ENCODE results near the gene FXR2. TPM values are rescaled to one million over a fixed set of nuclear protein-coding genes. Genes with fewer than 3 reads are reported as not detected.
A peak's percentile ranks its signal among the peaks of the same experiment; 100 is the strongest.

FXR2 gene
- total and polyA plus RNA-seq, 9 of the 15 experiments (the other 6 are each of a cell fraction or from before 2014, with no cell fraction given): 2.0 to 49.3 (median 24.5) TPM

GRCh38 chr17:7582396-7583252 lies 32.1 kb downstream of the FXR2 start:
- Histone ChIP-seq H4K20me1 (replicated peaks; ENCODE audit: control insufficient read depth, insufficient read depth, low read length) (peaks cover 8% of the 10 kb centered on the region; the same call in 1 of the 2 replicates), H3K4me2 (ENCODE audit: insufficient read depth, low read length) (peak overlapping the region; percentile 94), H3K27me3 (ENCODE audit: control insufficient read depth in 2 of 2, insufficient read depth in 2 of 2, low read length in 2 of 2) (no peaks in the 10 kb centered on the region), H3K36me3 (ENCODE audit: control insufficient read depth, insufficient read depth, low read length) (peaks cover 29% of the 10 kb centered on the region), H2AFZ (ENCODE audit: low read depth, low read length) (peak overlapping the region; percentile 98), H3K9me3 (replicated peaks; ENCODE audit: control insufficient read depth, insufficient read depth, low read depth, low read length) (no peaks in the 10 kb centered on the region), H3K4me3 (peak overlapping the region; percentile 47), H3K4me1 (replicated peaks in 1 of 2; ENCODE audit: control insufficient read depth in 2 of 2, insufficient read depth in 2 of 2, low read length in 2 of 2) (peaks cover 58 to 72% of the 10 kb centered on the region in 2 experiments), H3K79me2 (ENCODE audit: control insufficient read depth, insufficient read depth, low read length) (peaks cover 75% of the 10 kb centered on the region), H3K9ac (ENCODE audit: insufficient read depth in 1 of 2, low read depth in 2 of 2, low read length in 2 of 2) (peak overlapping the region; percentile 96 to 98), H3K27ac (ENCODE audit: extremely low read depth, low read depth, low read length) (peak overlapping the region; percentile 99), H3K9me1 (ENCODE audit: control insufficient read depth, insufficient read depth, low read length) (no peaks in the 10 kb centered on the region)
- in situ Hi-C loops (cut with MboI): no loop called here
- ChIA-PET CTCF (ENCODE audit: low intra/inter-chr PET ratio) (no interaction called here), POLR2A (interaction anchor here (1.2 to 3.4 kb wide), 3 partner anchors 10 to 104 kb away, joined by 7 to 46 read pairs (median 35); partner anchors contain the start of genes ATP1B2, TP53 and WRAP53)
- BruUV-seq (replicated peaks): no TSS peak
- intact Hi-C loops (cut with micrococcal nuclease): loop anchor here (5.0 kb wide), 1 partner anchor 35 kb away; no protein-coding TSS in a partner anchor
- ATAC-seq (no peak), FAIRE-seq (no peak), DNase-seq (ENCODE audit: extremely low read depth in 1 of 4, low spot score in 3 of 4) (no peak)
- whole genome bisulfite sequencing (ENCODE audit: insufficient coverage, low coverage, missing lambda C conversion rate): 78% methylated on average over 8 of the region's 36 CpGs
- no peak for TF ChIP-seq FOXM1 (IDR thresholded peaks at IDR 0.05; ENCODE audit: low read depth)
- peak; percentile 31; the same call in 1 of the 2 replicates for TF ChIP-seq FOXM1 (CRISPR knock-in tag; IDR thresholded peaks at IDR 0.05; ENCODE audit: low read depth)
- TF ChIP-seq ZBTB17 (CRISPR knock-in tag; IDR thresholded peaks at IDR 0.05): peak; percentile 73
- TF ChIP-seq ETV6 (IDR thresholded peaks at IDR 0.05; ENCODE audit: borderline replicate concordance in 1 of 2, low read depth in 2 of 2, low read length in 1 of 2): no peak
- TF ChIP-seq ETV6 (CRISPR knock-in tag; IDR thresholded peaks at IDR 0.05; ENCODE audit: borderline replicate concordance): no peak
- TF ChIP-seq POLR2AphosphoS5 (IDR thresholded peaks at IDR 0.05; ENCODE audit: control insufficient read depth, insufficient read depth, low read depth, low read length): no peak
- TF ChIP-seq EP300 (IDR thresholded peaks at IDR 0.05; ENCODE audit: low read length): no peak
- TF ChIP-seq MYNN (IDR thresholded peaks at IDR 0.05): 0 out of 2 replicates have a peak, but pooled peaks have one; percentile 7
- TF ChIP-seq MYNN (CRISPR knock-in tag; IDR thresholded peaks at IDR 0.05): no peak
- 0 out of 2 replicates have a peak, but pooled peaks have one; percentile 7 for TF ChIP-seq KAT7 (CRISPR knock-in tag; IDR thresholded peaks at IDR 0.05; ENCODE audit: borderline replicate concordance)
- TF ChIP-seq POLR2G (IDR thresholded peaks at IDR 0.05; ENCODE audit: low read depth, low read length): peak; percentile 16; the same call in 1 of the 2 replicates
- 0 out of 2 replicates have a peak, but pooled peaks have one; percentile 76 for TF ChIP-seq ZBTB9 (CRISPR knock-in tag; IDR thresholded peaks at IDR 0.05)
- peak; percentile 44 for TF ChIP-seq PCBP1 (IDR thresholded peaks at IDR 0.05; ENCODE audit: low read depth, low read length, poor library complexity, severe bottlenecking)
- peak; percentile 56 for TF ChIP-seq USF1 (CRISPR knock-in tag; IDR thresholded peaks at IDR 0.05)
- TF ChIP-seq ZNF740 (CRISPR knock-in tag; IDR thresholded peaks at IDR 0.05): peak; percentile 48; the same call in 1 of the 2 replicates
- TF ChIP-seq ZNF740 (tag; IDR thresholded peaks at IDR 0.05): peak in 1 of 2 experiments; percentile 65; a peak in 1 of 4 replicates
- TF ChIP-seq TRIM24 (IDR thresholded peaks at IDR 0.05): no peak
- TF ChIP-seq ZNF134 (CRISPR knock-in tag; conservative IDR thresholded peaks at IDR 0.05): 0 out of 2 replicates have a peak, but pooled peaks have one; percentile 30
- TF ChIP-seq ZBTB1 (CRISPR knock-in tag; IDR thresholded peaks at IDR 0.05; ENCODE audit: borderline replicate concordance, low read depth): 0 out of 2 replicates have a peak, but pooled peaks have one; percentile 15

Data from K562 (cell line).